Neural progenitor cell (in vitro differentiated cells): ENCODE results near the gene ARFIP2. TPM values are rescaled to one million over a fixed set of nuclear protein-coding genes. Genes with fewer than 3 reads are reported as not detected.

Experiments used
- DNase-seq: peaks from one replicate; pipeline ENCODE4 v3.0.0-alpha.2; 2016; ENCODE audit warnings: low spot score
- H2AFZ ChIP-seq: fragments of 200-600 bp; sonication (generic); replicated peaks from 2 replicates; pipeline ENCODE4 v1.6.1; 2016; ENCODE audit warnings: antibody characterized with exemption
- H3F3A ChIP-seq: fragments of 200-600 bp; sonication (generic); 2 replicates; pipeline ENCODE4 v1.6.1; 2016; ENCODE audit warnings: antibody characterized with exemption, low read depth
- H3K27ac ChIP-seq: fragments of 200-600 bp; sonication (generic); 2 replicates; pipeline ENCODE4 v1.5.1; 2016; ENCODE audit warnings: mild to moderate bottlenecking
- H3K27me3 ChIP-seq: fragments of 200-600 bp; sonication (generic); 2 replicates; pipeline ENCODE4 v1.6.1; 2016; ENCODE audit warnings: mild to moderate bottlenecking, moderate library complexity
- H3K36me3 ChIP-seq: fragments of 200-600 bp; sonication (generic); 2 replicates; pipeline ENCODE4 v1.5.1; 2016
- H3K4me1 ChIP-seq: fragments of 200-600 bp; sonication (generic); 2 replicates; pipeline ENCODE4 v1.6.1; 2016; ENCODE audit warnings: mixed run types
- H3K4me2 ChIP-seq: fragments of 200-600 bp; sonication (generic); 2 replicates; pipeline ENCODE4 v1.6.1; 2016
- H3K4me3 ChIP-seq: fragments of 200-600 bp; sonication (generic); 2 replicates; pipeline ENCODE4 v1.5.1; 2016
- H3K79me2 ChIP-seq: fragments of 200-600 bp; sonication (generic); 2 replicates; pipeline ENCODE4 v1.6.1; 2016; ENCODE audit warnings: low read depth
- H3K9ac ChIP-seq: fragments of 200-600 bp; sonication (generic); 2 replicates; pipeline ENCODE4 v1.6.1; 2016
- H3K9me3 ChIP-seq: fragments of 200-600 bp; sonication (generic); 2 replicates; pipeline ENCODE4 v1.5.1; 2016; ENCODE audit warnings: low read depth
- H4K20me1 ChIP-seq: fragments of 200-600 bp; sonication (generic); 2 replicates; pipeline ENCODE4 v1.6.1; 2016; ENCODE audit warnings: low read depth
- H3K27ac Mint-ChIP-seq: 3 replicates; pipeline ENCODE4 v1.8.0; 2021; ENCODE audit warnings: mixed read lengths
- H3K27me3 Mint-ChIP-seq: 2 replicates; pipeline ENCODE4 v1.8.0; 2022; ENCODE audit warnings: low read depth, mild to moderate bottlenecking, inconsistent platforms, moderate library complexity, mixed read lengths; ENCODE audit not compliant: insufficient read depth
- H3K36me3 Mint-ChIP-seq: 3 replicates; pipeline ENCODE4 v1.8.0; 2021; ENCODE audit warnings: mixed read lengths
- H3K4me1 Mint-ChIP-seq: 3 replicates; pipeline ENCODE4 v1.8.0; 2021; ENCODE audit warnings: mixed read lengths
- H3K4me3 Mint-ChIP-seq: 3 replicates; pipeline ENCODE4 v1.8.0; 2021; ENCODE audit warnings: mild to moderate bottlenecking, moderate library complexity, mixed read lengths
- H3K9me3 Mint-ChIP-seq: 3 replicates; pipeline ENCODE4 v1.8.0; 2020; ENCODE audit warnings: mixed read lengths
- EZH2 ChIP-seq: fragments of 200-600 bp; sonication (generic); IDR thresholded peaks from 2 replicates; pipeline ENCODE4 v1.6.1; 2017; ENCODE audit warnings: antibody characterized with exemption, mild to moderate bottlenecking, moderate library complexity
- EZH2phosphoT487 ChIP-seq: fragments of 200-600 bp; sonication (generic); IDR thresholded peaks from 2 replicates; pipeline ENCODE4 v1.6.1; 2017; ENCODE audit warnings: antibody characterized with exemption
- total RNA-seq: library from RNA; depleted of rRNA; stranded (reverse); fragments of >200 nt; gene quantifications from 2 replicates; pipeline ENCODE4 v1.2.3, GENCODE V29; 2015; ENCODE audit warnings: low replicate concordance
- TF ChIP-seq, protein P1 (sequence below): fragments of 200-600 bp; sonication (generic); IDR thresholded peaks from 2 replicates; pipeline ENCODE4 v1.5.1; 2017; ENCODE audit warnings: antibody characterized with exemption, mild to moderate bottlenecking

The ARFIP2 gene, protein sequence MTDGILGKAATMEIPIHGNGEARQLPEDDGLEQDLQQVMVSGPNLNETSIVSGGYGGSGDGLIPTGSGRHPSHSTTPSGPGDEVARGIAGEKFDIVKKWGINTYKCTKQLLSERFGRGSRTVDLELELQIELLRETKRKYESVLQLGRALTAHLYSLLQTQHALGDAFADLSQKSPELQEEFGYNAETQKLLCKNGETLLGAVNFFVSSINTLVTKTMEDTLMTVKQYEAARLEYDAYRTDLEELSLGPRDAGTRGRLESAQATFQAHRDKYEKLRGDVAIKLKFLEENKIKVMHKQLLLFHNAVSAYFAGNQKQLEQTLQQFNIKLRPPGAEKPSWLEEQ
- total RNA-seq = 40.2 and 50.5 TPM in 2 replicates

DNA sequence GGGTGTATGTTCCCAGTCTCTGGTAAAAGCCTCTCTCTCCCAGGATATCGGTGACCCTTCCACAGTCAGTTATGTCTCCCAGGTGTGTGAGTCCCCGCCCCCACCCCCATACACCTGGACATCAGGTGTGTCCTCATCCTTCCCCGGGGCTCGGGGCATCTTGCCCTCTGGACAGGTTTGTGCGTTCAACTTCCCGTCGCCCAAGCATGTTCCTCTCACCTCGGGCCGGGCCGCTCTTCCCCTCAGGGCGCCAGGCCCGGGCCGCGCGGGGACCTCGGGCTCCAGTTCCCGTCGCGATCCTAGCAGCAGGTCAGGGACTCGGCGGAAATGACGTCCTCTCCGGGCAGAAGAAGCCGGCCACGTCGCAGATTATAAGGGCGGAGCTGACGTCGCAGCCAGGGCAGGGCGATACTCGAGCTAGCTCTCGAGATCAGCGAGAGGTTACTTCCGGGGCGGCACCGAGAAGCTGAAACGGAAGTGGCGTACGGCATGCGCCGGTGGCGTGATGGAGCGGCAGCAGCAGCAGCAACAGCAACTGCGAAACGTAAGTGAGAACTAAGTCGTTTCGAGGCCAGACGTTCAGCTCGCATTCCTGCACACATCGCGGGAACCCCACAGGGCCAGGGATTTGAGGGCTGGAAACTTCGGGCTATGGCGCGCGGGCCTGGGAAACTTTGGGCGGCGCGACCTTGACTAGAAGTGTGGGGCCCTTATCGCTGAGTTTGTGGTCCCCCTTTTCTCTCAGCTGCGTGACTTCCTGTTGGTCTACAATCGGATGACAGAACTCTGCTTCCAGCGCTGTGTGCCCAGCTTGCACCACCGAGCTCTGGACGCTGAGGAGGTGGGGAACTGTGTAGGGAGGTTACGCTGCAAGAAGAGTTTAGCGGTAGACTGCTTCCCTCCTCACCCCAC is at the start of gene ARFIP2, which contains the start of gene TIMM10B:
ARFIP2 (minus strand) TSS at position 320 of the 912 bp plus-strand sequence. CDS start 910 bp downstream, outside the sequence.
TIMM10B (plus strand) TSS at position 490 of the 912 bp plus-strand sequence; CDS start at position 506, 16 bp downstream.
- Histone ChIP-seq H3K27ac (peak within 1 kb of the TSS; percentile 87), H3K4me2 (peak within 1 kb of the TSS; percentile 91), H3K4me3 (peak within 1 kb of the TSS; percentile 83), H2AFZ (peak within 1 kb of the TSS; percentile 57), H3K79me2 (peaks cover 43% of the 10 kb centered on the region), H3K4me1 (peaks cover 11% of the 10 kb centered on the region), H3K9me3 (no peaks in the 10 kb centered on the region), H3K36me3 (no peaks in the 10 kb centered on the region), H4K20me1 (peaks cover 13% of the 10 kb centered on the region), H3K9ac (peak within 1 kb of the TSS; percentile 93), H3K27me3 (no peaks in the 10 kb centered on the region), H3F3A (peaks cover under 1% of the 10 kb centered on the region)
- peaks cover 2% of the 10 kb centered on the region for H3K27me3 Mint-ChIP-seq
- peak within 1 kb of the TSS; percentile 59 for H3K27ac Mint-ChIP-seq
- no peaks in the 10 kb centered on the region for H3K9me3 Mint-ChIP-seq
- peaks cover 22% of the 10 kb centered on the region for H3K36me3 Mint-ChIP-seq
- peak; percentile 98 for DNase-seq
- TF ChIP-seq, protein P1, sequence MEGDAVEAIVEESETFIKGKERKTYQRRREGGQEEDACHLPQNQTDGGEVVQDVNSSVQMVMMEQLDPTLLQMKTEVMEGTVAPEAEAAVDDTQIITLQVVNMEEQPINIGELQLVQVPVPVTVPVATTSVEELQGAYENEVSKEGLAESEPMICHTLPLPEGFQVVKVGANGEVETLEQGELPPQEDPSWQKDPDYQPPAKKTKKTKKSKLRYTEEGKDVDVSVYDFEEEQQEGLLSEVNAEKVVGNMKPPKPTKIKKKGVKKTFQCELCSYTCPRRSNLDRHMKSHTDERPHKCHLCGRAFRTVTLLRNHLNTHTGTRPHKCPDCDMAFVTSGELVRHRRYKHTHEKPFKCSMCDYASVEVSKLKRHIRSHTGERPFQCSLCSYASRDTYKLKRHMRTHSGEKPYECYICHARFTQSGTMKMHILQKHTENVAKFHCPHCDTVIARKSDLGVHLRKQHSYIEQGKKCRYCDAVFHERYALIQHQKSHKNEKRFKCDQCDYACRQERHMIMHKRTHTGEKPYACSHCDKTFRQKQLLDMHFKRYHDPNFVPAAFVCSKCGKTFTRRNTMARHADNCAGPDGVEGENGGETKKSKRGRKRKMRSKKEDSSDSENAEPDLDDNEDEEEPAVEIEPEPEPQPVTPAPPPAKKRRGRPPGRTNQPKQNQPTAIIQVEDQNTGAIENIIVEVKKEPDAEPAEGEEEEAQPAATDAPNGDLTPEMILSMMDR = no peak
- TF ChIP-seq EZH2 (no peak), EZH2phosphoT487 (no peak)
- peak within 1 kb of the TSS; percentile 95 for H3K4me3 Mint-ChIP-seq
- H3K4me1 Mint-ChIP-seq = peaks cover 29% of the 10 kb centered on the region

DNA sequence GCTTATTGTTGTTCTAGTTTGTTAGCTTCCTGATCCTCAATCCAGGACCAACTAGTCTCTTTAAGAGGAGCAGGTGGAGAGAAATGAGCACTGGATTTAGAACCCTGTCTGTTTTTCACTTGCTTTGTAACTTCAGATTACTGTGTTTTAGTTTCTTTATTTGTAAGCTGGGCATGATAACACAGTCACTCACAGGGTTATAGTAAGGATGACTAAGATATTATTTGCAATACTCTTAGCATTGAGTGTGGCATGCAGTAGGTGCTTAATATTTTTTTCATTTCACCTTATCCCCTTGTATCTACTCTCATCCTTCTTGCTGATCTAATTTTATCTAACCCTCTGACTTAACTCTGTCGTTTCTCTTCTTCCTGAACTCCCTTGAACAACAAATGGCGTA is 49.7 kb upstream of the ARFIP2 start:
- H3K27me3 ChIP-seq = no peaks in the 10 kb centered on the region
- H3K4me1 ChIP-seq = no peaks in the 10 kb centered on the region
- no peak for DNase-seq
- Mint-ChIP-seq H3K36me3 (peaks cover 1% of the 10 kb centered on the region), H3K9me3 (no peaks in the 10 kb centered on the region), H3K27ac (no peak overlapping the region), H3K4me3 (no peak overlapping the region), H3K4me1 (no peaks in the 10 kb centered on the region), H3K27me3 (peaks cover 2% of the 10 kb centered on the region)
- H3K4me2 ChIP-seq = no peak overlapping the region
- no peaks in the 10 kb centered on the region for H3K79me2 ChIP-seq
- H4K20me1 ChIP-seq = no peaks in the 10 kb centered on the region
- H3K9ac ChIP-seq = no peak overlapping the region
- H3K4me3 ChIP-seq = no peak overlapping the region
- no peak overlapping the region for H2AFZ ChIP-seq
- no peak overlapping the region for H3K27ac ChIP-seq
- no peaks in the 10 kb centered on the region for H3K36me3 ChIP-seq
- no peaks in the 10 kb centered on the region for H3K9me3 ChIP-seq
- peaks cover 8% of the 10 kb centered on the region for H3F3A ChIP-seq
- TF ChIP-seq, protein P1 = no peak
- no peak for TF ChIP-seq EZH2
- no peak for TF ChIP-seq EZH2phosphoT487

DNA sequence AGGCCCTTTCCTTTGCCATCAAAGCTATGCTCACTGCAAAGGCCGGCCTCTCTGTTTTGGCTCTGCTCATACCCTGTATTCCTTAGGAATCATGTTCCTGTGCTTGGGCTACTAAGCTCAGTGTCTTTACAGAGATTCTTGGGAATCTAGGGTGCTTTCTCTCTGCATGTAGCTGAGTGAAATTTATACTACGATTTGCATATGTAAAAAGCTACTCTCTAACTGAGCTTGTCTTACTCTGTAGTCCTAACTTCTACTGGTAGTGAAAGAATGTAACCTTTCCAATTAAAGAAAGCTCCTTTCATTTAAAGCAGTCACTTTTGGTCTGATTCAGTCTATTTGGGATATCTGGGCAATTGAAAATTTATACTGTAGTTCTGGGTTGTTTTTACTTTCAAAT is 48.1 kb upstream of the ARFIP2 start:
- Histone ChIP-seq H4K20me1 (no peaks in the 10 kb centered on the region), H3K27me3 (no peaks in the 10 kb centered on the region), H3K9ac (no peak overlapping the region), H3K4me1 (no peaks in the 10 kb centered on the region), H2AFZ (no peak overlapping the region), H3K4me3 (no peak overlapping the region), H3F3A (peaks cover 8% of the 10 kb centered on the region), H3K4me2 (no peak overlapping the region), H3K79me2 (no peaks in the 10 kb centered on the region), H3K9me3 (no peaks in the 10 kb centered on the region), H3K27ac (no peak overlapping the region), H3K36me3 (no peaks in the 10 kb centered on the region)
- Mint-ChIP-seq H3K4me1 (no peaks in the 10 kb centered on the region), H3K4me3 (no peak overlapping the region), H3K27me3 (peaks cover 2% of the 10 kb centered on the region), H3K27ac (no peak overlapping the region), H3K9me3 (no peaks in the 10 kb centered on the region), H3K36me3 (peaks cover 1% of the 10 kb centered on the region)
- TF ChIP-seq, protein P1 = no peak
- TF ChIP-seq EZH2 (no peak), EZH2phosphoT487 (no peak)
- DNase-seq = no peak
